Measurements from ENCODE around the gene TRIO.
"Not testable (repeated sequence)": the region's sequence is repeated elsewhere in the genome, so short reads cannot be mapped to it uniquely, and the experiment has no call there.

TRIO gene

GRCh38 chr5:14432931-14433589 is 289.9 kb downstream of the TRIO start:
- no peaks in the 10 kb centered on the region for H3K36me3 ChIP-seq (replicated peaks; ENCODE audit: insufficient read depth, low read length)

GRCh38 chr5:14435481-14435880 is 292.3 kb downstream of the TRIO start:
- Histone ChIP-seq H3K4me1 (ENCODE audit: low read length) (no peaks in the 10 kb centered on the region), H3K27me3 (replicated peaks; ENCODE audit: insufficient read depth, low read length) (no peaks in the 10 kb centered on the region), H2AFZ (ENCODE audit: low read length) (no peak overlapping the region), H3K9ac (ENCODE audit: low read length) (no peak overlapping the region), H3K79me2 (ENCODE audit: low read length) (no peaks in the 10 kb centered on the region), H3K27ac (ENCODE audit: low read length) (no peak overlapping the region), H3F3A (ENCODE audit: insufficient read depth, low read length) (no peaks in the 10 kb centered on the region), H3K9me2 (replicated peaks; ENCODE audit: insufficient read depth, low read length) (no peaks in the 10 kb centered on the region), H3K36me3 (replicated peaks; ENCODE audit: insufficient read depth, low read length) (no peaks in the 10 kb centered on the region), H3K4me3 (ENCODE audit: low read length) (no peak overlapping the region), H3K9me3 (replicated peaks; ENCODE audit: insufficient read depth, low read length) (no peaks in the 10 kb centered on the region), H4K20me1 (ENCODE audit: insufficient read depth, low read length) (no peaks in the 10 kb centered on the region), H3K4me2 (ENCODE audit: low read depth, low read length) (no peak overlapping the region)
- TF ChIP-seq CTCF (IDR thresholded peaks at IDR 0.05; ENCODE audit: low read length) (no peak), EZH2phosphoT487 (IDR thresholded peaks at IDR 0.05; ENCODE audit: low read length) (no peak), EZH2 (optimal IDR thresholded peaks at IDR 0.05; ENCODE audit: low read depth, low read length) (no peak)
- no peak for DNase-seq

More at GRCh38 chr5:14432931-14433589, 289.9 kb downstream of the TRIO start:
- DNase-seq: no peak
- Histone ChIP-seq H3K27me3 (replicated peaks; ENCODE audit: insufficient read depth, low read length) (no peaks in the 10 kb centered on the region), H3K9me3 (replicated peaks; ENCODE audit: insufficient read depth, low read length) (no peaks in the 10 kb centered on the region), H3K27ac (ENCODE audit: low read length) (no peak overlapping the region), H3K4me2 (ENCODE audit: low read depth, low read length) (no peak overlapping the region), H3K9ac (ENCODE audit: low read length) (no peak overlapping the region), H3K79me2 (ENCODE audit: low read length) (no peaks in the 10 kb centered on the region), H3K9me2 (replicated peaks; ENCODE audit: insufficient read depth, low read length) (no peaks in the 10 kb centered on the region), H3K4me3 (ENCODE audit: low read length) (no peak overlapping the region), H4K20me1 (ENCODE audit: insufficient read depth, low read length) (no peaks in the 10 kb centered on the region), H2AFZ (ENCODE audit: low read length) (no peak overlapping the region), H3K4me1 (ENCODE audit: low read length) (no peaks in the 10 kb centered on the region), H3F3A (ENCODE audit: insufficient read depth, low read length) (no peaks in the 10 kb centered on the region)
- TF ChIP-seq EZH2phosphoT487 (IDR thresholded peaks at IDR 0.05; ENCODE audit: low read length): no peak
- no peak for TF ChIP-seq EZH2 (optimal IDR thresholded peaks at IDR 0.05; ENCODE audit: low read depth, low read length)
- no peak for TF ChIP-seq CTCF (IDR thresholded peaks at IDR 0.05; ENCODE audit: low read length)

GRCh38 chr5:14436122-14436521 is 293.0 kb downstream of the TRIO start:
- not testable (repeated sequence) for H3K9ac ChIP-seq (ENCODE audit: low read length); H3K27ac ChIP-seq (ENCODE audit: low read length); H3K4me1 ChIP-seq (ENCODE audit: low read length); H3K4me2 ChIP-seq (ENCODE audit: low read depth, low read length); H3K4me3 ChIP-seq (ENCODE audit: low read length); H3K36me3 ChIP-seq (replicated peaks; ENCODE audit: insufficient read depth, low read length); H3K9me3 ChIP-seq (replicated peaks; ENCODE audit: insufficient read depth, low read length); H3K79me2 ChIP-seq (ENCODE audit: low read length); H2AFZ ChIP-seq (ENCODE audit: low read length); H3K9me2 ChIP-seq (replicated peaks; ENCODE audit: insufficient read depth, low read length); DNase-seq; H3F3A ChIP-seq (ENCODE audit: insufficient read depth, low read length); H3K27me3 ChIP-seq (replicated peaks; ENCODE audit: insufficient read depth, low read length); H4K20me1 ChIP-seq (ENCODE audit: insufficient read depth, low read length)

GRCh38 chr5:14436801-14437542 is 293.8 kb downstream of the TRIO start:
- no peak overlapping the region for H3K4me2 ChIP-seq (ENCODE audit: low read depth, low read length)
- no peaks in the 10 kb centered on the region for H3K79me2 ChIP-seq (ENCODE audit: low read length)
- no peak for DNase-seq
- no peaks in the 10 kb centered on the region for H3K9me3 ChIP-seq (replicated peaks; ENCODE audit: insufficient read depth, low read length)
- H2AFZ ChIP-seq (ENCODE audit: low read length): no peak overlapping the region
- no peaks in the 10 kb centered on the region for H3K27me3 ChIP-seq (replicated peaks; ENCODE audit: insufficient read depth, low read length)
- no peak overlapping the region for H3K27ac ChIP-seq (ENCODE audit: low read length)
- no peaks in the 10 kb centered on the region for H3F3A ChIP-seq (ENCODE audit: insufficient read depth, low read length)
- H3K36me3 ChIP-seq (replicated peaks; ENCODE audit: insufficient read depth, low read length): no peaks in the 10 kb centered on the region
- H3K9me2 ChIP-seq (replicated peaks; ENCODE audit: insufficient read depth, low read length): no peaks in the 10 kb centered on the region
- H4K20me1 ChIP-seq (ENCODE audit: insufficient read depth, low read length): no peaks in the 10 kb centered on the region
- TF ChIP-seq EZH2 (optimal IDR thresholded peaks at IDR 0.05; ENCODE audit: low read depth, low read length) (no peak), CTCF (IDR thresholded peaks at IDR 0.05; ENCODE audit: low read length) (no peak), EZH2phosphoT487 (IDR thresholded peaks at IDR 0.05; ENCODE audit: low read length) (no peak)
- no peak overlapping the region for H3K9ac ChIP-seq (ENCODE audit: low read length)
- no peak overlapping the region for H3K4me3 ChIP-seq (ENCODE audit: low read length)
- no peaks in the 10 kb centered on the region for H3K4me1 ChIP-seq (ENCODE audit: low read length)
